Inflammatory macrophage (primary cell): ENCODE results near the gene DGKG.

Experiments
- DNase-seq, 2 donors: peaks; one replicate each; pipeline ENCODE4 v3.0.0-alpha.2; 2020 to 2022

Gene DGKG

GRCh38 chr3:186208296-186208989 is 153.6 kb downstream of the DGKG start:
- peak in 1 of 2 donors; percentile 24 for DNase-seq

- DNase-seq, result no peak
These were observed 154.5 kb downstream of the DGKG start for GRCh38 chr3:186207515-186207914.

GRCh38 chr3:186200726-186201125 is 161.3 kb downstream of the DGKG start:
- no peak for DNase-seq

- DNase-seq, result no peak
These were observed 163.6 kb downstream of the DGKG start for GRCh38 chr3:186198442-186198841.

GRCh38 chr3:186194451-186194811 is 167.6 kb downstream of the DGKG start:
- DNase-seq, result no peak

- no peak for DNase-seq
These were observed 168.2 kb downstream of the DGKG start for GRCh38 chr3:186193534-186194450.

- DNase-seq, result no peak
These were observed 169.2 kb downstream of the DGKG start for GRCh38 chr3:186192823-186193222.

GRCh38 chr3:186189492-186189891 is 172.5 kb downstream of the DGKG start:
- DNase-seq, result no peak

- peak; percentile 31 to 43 for DNase-seq
These were observed 174.4 kb downstream of the DGKG start for GRCh38 chr3:186187401-186188275.

- DNase-seq, result peak; percentile 90 to 93
These were observed 176.7 kb downstream of the DGKG start for GRCh38 chr3:186185194-186185787.

GRCh38 chr3:186184021-186184420 is 178.0 kb downstream of the DGKG start:
- peak; percentile 11 to 34 for DNase-seq

GRCh38 chr3:186182850-186183249 is 179.2 kb downstream of the DGKG start:
- DNase-seq, result peak; percentile 33 to 52

- DNase-seq, result no peak
These were observed 180.1 kb downstream of the DGKG start for GRCh38 chr3:186181901-186182300.

- no peak for DNase-seq
These were observed 181.0 kb downstream of the DGKG start for GRCh38 chr3:186180891-186181481.

- DNase-seq, result no peak
These were observed 181.9 kb downstream of the DGKG start for GRCh38 chr3:186180151-186180550.

GRCh38 chr3:186178412-186178811 is 183.6 kb downstream of the DGKG start:
- no peak for DNase-seq

GRCh38 chr3:186176373-186176990 is 185.6 kb downstream of the DGKG start:
- DNase-seq, result no peak

- no peak for DNase-seq
These were observed 188.7 kb downstream of the DGKG start for GRCh38 chr3:186173224-186173815.

GRCh38 chr3:186172353-186172752 is 189.7 kb downstream of the DGKG start:
- no peak for DNase-seq

- no peak for DNase-seq
These were observed 190.5 kb downstream of the DGKG start for GRCh38 chr3:186171521-186171920.

GRCh38 chr3:186170516-186170915 is 191.5 kb downstream of the DGKG start:
- no peak for DNase-seq
